Motor neuron (in vitro differentiated cells): Measurements from ENCODE around the gene PDE1A. TPM values are rescaled to one million over a fixed set of nuclear protein-coding genes. Genes with fewer than 3 reads are reported as not detected.
A peak's percentile ranks its signal among the peaks of the same experiment; 100 is the strongest.

Experiments used
- ATAC-seq, 8 experiments: fragments of 200-7000 bp; cut with Tn5 transposase; replicated peaks in 6 of 8; 2 replicates each; pipeline ENCODE4 v1.8.0; 2021; ENCODE audit warnings: mild to moderate bottlenecking in 8 of 8, moderate library complexity in 8 of 8
- H3K27ac ChIP-seq, 2 donors: fragments of 250-450 bp; sonication (Bioruptor Pico); 2 replicates each; pipeline ENCODE4 v1.9.0; 2021; ENCODE audit warnings: antibody characterized with exemption in 2 of 2, mild to moderate bottlenecking in 2 of 2, moderate library complexity in 1 of 2
- H3K4me1 ChIP-seq, 2 donors: fragments of 250-450 bp; sonication (Bioruptor Pico); replicated peaks in 1 of 2; 2 replicates each; pipeline ENCODE4 v1.6.1; 2021; ENCODE audit warnings: antibody characterized with exemption in 2 of 2, mild to moderate bottlenecking in 2 of 2, moderate library complexity in 1 of 2
- H3K4me3 ChIP-seq, 5 donors: fragments of 250-450 bp; sonication (Bioruptor Pico); 2 replicates each; pipeline ENCODE4 v1.9.0; 2021; ENCODE audit warnings: antibody characterized with exemption in 5 of 5, mild to moderate bottlenecking in 5 of 5, moderate library complexity in 4 of 5
- WGBS, 10 experiments: fragments of 450-650 bp; shearing (Covaris generic); methylation state at CpG; one replicate each; pipeline ENCODE4 v1.0.0; 2022; 5-methylcytosine and 5-hydroxymethylcytosine counted together
- in situ Hi-C, 9 experiments: fragments of 400-800 bp; cut with MboI; loops; one replicate each; pipeline ENCODE4 v1.15.0; 2021; ENCODE audit warnings: low sequenced_read_pairs in 9 of 9, low pct_unique_long_range_greater_than_20kb in 2 of 9; ENCODE audit not compliant: unreplicated experiment in 9 of 9
- total RNA-seq, 8 experiments: library from RNA; unstranded; fragments of 300-600 nt; gene quantifications; 2 replicates each; pipeline versions ENCODE4 v1.2.3 to v1.2.4, GENCODE V29; 2022

Gene PDE1A
- total RNA-seq, 8 experiments from 2014 or later, result 0.77 to 20.0 (median 7.2) TPM

- in situ Hi-C loops, result loop anchor here in 5 of 9 experiments (25.0 kb wide), 2 partner anchors 446 to 471 kb away; no protein-coding TSS in a partner anchor
Observed at GRCh38 chr2:182191061-182191460, 235.8 kb downstream of the PDE1A start.

DNA sequence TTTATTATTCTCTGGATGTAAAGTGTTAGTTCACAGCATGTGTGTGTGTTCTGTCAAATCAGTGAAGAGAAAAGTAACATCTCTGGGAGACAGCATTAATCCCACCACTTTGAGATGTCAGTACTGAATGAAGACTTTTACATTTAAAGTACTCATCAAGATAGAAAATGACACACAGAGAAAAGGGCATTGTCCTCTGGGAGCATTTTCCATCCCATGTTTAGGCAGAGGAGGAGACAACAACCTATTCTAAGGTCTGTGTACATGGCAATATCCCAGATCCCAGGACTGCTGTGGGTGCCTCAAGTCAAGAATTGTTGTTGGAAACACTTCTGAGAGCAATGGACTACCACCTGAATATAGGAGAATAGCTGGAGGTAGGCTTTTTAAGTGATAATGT lies 239.7 kb downstream of the PDE1A start:
- Histone ChIP-seq H3K27ac (no peak overlapping the region), H3K4me3 (no peak overlapping the region), H3K4me1 (peaks cover 0 to 5% of the 10 kb centered on the region in 2 donors)
- in situ Hi-C loops, result loop anchor here (5.0 to 25.0 kb wide), 5 partner anchors 450 to 475 kb away; no protein-coding TSS in a partner anchor
- peak in 1 of 8 experiments; percentile 21 for ATAC-seq

More at GRCh38 chr2:182191061-182191460, 235.8 kb downstream of the PDE1A start:
- peaks cover 0 to 5% of the 10 kb centered on the region in 2 donors for H3K4me1 ChIP-seq
- peak in 2 of 8 experiments; percentile 36 to 60 for ATAC-seq
- H3K27ac ChIP-seq, result no peak overlapping the region
- no peak overlapping the region for H3K4me3 ChIP-seq
- 8 to 100% (median 96%) methylated on average over 1 to 2 of the region's 2 CpGs for WGBS, 10 experiments

DNA sequence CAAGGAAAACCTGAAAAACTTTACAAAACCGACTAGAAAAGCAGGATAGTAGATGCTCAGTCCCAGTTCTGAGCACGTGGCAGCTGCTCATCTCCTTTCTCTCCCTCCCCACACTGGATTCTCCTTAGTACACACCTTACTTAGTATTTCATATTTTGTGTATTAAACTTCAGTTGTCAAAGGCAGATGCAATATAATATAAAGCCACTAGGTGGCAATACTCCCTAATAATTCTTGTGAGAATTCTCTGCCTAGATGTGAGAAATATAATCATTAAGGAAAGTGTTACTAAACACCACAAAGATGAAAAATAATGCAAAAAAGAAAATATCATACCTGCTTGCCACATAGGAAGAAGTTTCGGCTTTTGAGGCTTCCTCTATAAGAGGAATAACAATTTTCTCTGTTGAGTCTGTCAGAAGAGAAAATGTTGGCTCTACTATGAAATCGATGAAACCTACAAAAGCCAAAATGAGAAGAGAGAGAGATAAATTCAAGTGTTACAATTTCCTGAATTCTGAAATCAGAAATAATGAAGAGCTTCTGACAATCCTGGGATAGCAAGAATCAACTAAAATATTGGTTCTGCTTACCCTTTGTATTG lies 240.6 kb downstream of the PDE1A start:
- in situ Hi-C loops, result loop anchor here (5.0 to 25.0 kb wide), 5 partner anchors 451 to 476 kb away; no protein-coding TSS in a partner anchor
- H3K4me3 ChIP-seq, result no peak overlapping the region
- WGBS, 10 experiments, result 11 to 100% (median 38%) methylated on average over 1 to 4 of the region's 4 CpGs
- no peak overlapping the region for H3K27ac ChIP-seq
- H3K4me1 ChIP-seq, result peaks cover 0 to 5% of the 10 kb centered on the region in 2 donors
- ATAC-seq, result peak in 3 of 8 experiments; percentile 30 to 47 (median 31)

- ATAC-seq, result no peak
- Histone ChIP-seq H3K4me3 (no peak overlapping the region), H3K27ac (no peak overlapping the region), H3K4me1 (peaks cover 0 to 5% of the 10 kb centered on the region in 2 donors)
- in situ Hi-C loops, result loop anchor here in 8 of 9 experiments (10.0 to 25.0 kb wide), 4 partner anchors 455 to 480 kb away; no protein-coding TSS in a partner anchor
- 0 to 94% (median 13%) methylated on average over 1 to 2 of the region's 2 CpGs; no CpG with 5 or more reads in 1 of the 10 experiments for WGBS, 10 experiments
Observed at GRCh38 chr2:182182436-182182835, 244.4 kb downstream of the PDE1A start.

DNA sequence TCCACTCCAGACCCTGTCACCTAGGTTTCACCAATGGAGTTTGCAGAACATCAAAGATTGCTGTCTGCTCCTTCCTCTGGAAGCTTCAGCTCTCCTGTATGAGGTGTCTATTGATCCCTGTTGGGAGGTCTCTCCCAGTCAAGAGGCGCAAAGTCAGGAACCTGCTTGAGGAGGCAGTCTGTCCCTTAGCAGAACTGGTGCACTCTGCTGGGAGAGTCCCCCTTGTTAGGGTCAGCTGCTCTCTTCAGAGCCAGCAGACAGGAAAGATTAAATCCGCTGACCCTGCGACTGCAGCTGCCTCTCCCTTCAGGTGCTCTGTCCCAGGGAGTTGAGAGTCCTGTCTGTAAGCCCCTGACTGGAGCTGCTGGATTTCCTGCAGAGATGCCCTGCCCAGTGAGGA lies 245.5 kb downstream of the PDE1A start:
- Histone ChIP-seq H3K4me1 (no peaks in the 10 kb centered on the region), H3K4me3 (no peak overlapping the region), H3K27ac (no peak overlapping the region)
- no peak for ATAC-seq
- 40 to 100% (median 100%) methylated on average over 1 to 2 of the region's 3 CpGs; no CpG with 5 or more reads in 5 of the 10 experiments for WGBS, 10 experiments
- in situ Hi-C loops, result loop anchor here in 8 of 9 experiments (10.0 to 25.0 kb wide), 4 partner anchors 456 to 481 kb away; no protein-coding TSS in a partner anchor

DNA sequence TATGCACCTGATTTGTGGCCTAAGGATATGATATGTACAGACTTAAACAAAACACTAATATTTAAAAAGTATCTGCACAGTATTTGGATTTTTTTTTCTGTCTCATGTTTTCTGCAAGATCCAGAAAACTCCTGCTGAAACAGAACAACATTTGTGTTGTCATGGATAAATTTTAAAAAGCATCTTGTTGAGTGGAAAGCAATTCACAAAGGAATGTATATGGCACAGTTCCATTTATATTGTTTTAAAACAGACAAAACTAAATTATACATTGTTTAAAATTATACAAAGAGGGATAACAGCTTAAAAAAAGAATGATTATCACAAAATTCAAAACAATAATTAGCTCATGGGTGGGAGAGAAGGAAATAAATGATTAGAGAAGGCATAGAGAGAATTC lies 247.7 kb downstream of the PDE1A start:
- Histone ChIP-seq H3K4me3 (no peak overlapping the region), H3K4me1 (no peaks in the 10 kb centered on the region), H3K27ac (no peak overlapping the region)
- ATAC-seq, result no peak
- in situ Hi-C loops, result loop anchor here in 5 of 9 experiments (25.0 kb wide), 2 partner anchors 458 to 483 kb away; no protein-coding TSS in a partner anchor

- Histone ChIP-seq H3K4me3 (no peak overlapping the region), H3K4me1 (no peaks in the 10 kb centered on the region), H3K27ac (no peak overlapping the region)
- peak in 1 of 8 experiments; percentile 31 for ATAC-seq
- WGBS, 10 experiments, result 28 to 86% (median 67%) methylated on average over 2 to 5 of the region's 5 CpGs; no CpG with 5 or more reads in 1 of the 10 experiments
- in situ Hi-C loops, result no loop called here
Observed at GRCh38 chr2:182173944-182174622, 252.8 kb downstream of the PDE1A start.

GRCh38 chr2:182170341-182170740 lies 256.5 kb downstream of the PDE1A start:
- no peak overlapping the region for H3K4me3 ChIP-seq
- ATAC-seq, result no peak
- in situ Hi-C loops, result no loop called here
- H3K27ac ChIP-seq, result no peak overlapping the region
- peaks cover 0 to 3% of the 10 kb centered on the region in 2 donors for H3K4me1 ChIP-seq
- 29 to 100% (median 80%) methylated on average over 2 to 3 of the region's 3 CpGs; no CpG with 5 or more reads in 2 of the 10 experiments for WGBS, 10 experiments

DNA sequence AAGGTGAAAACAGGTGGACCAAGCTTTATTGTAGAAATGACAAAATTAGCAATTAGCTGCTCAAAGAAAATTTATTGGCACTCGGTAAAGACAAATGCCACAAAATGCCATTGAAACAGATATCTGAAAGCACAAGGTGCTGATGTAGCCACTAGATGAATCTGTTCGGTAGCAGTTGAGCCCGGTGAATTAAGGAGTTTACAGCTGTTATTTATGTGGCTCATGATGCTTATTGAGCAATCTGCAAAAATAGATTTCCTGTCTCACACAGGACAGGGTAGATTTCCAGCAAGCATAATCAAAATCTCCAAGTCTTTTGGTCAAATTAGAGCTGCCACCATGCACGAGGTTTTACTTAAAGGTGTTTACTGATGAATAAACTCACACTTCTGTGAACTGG lies 259.0 kb downstream of the PDE1A start:
- Histone ChIP-seq H3K4me1 (peaks cover 0 to 3% of the 10 kb centered on the region in 2 donors), H3K4me3 (no peak overlapping the region), H3K27ac (no peak overlapping the region)
- peak in 1 of 8 experiments; percentile 25 for ATAC-seq
- WGBS, 10 experiments, result 34 to 86% (median 62%) methylated on average over 3 to 4 of the region's 4 CpGs; no CpG with 5 or more reads in 2 of the 10 experiments
- in situ Hi-C loops, result no loop called here

DNA sequence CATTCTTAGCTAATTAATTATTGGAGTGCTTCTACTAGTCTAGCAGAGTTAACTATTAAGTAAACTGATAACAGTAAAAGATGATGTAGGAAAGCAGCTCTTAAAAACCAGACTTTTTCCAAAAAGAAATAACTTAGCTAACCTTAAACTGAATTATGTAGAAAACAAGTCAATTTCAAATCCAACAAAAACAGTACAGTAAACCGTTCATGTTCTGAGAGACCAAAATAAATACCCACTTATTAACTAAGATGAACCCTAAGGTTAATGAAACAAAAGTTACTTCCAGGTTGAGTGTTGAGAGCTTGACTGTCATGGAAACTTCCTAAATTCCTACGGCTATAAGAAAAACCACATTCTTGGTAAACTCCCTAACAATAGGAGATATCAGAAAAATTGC lies 260.0 kb downstream of the PDE1A start:
- Histone ChIP-seq H3K4me3 (no peak overlapping the region), H3K27ac (no peak overlapping the region), H3K4me1 (peaks cover 0 to 3% of the 10 kb centered on the region in 2 donors)
- no peak for ATAC-seq
- in situ Hi-C loops, result no loop called here
- 63 to 100% (median 91%) methylated on average over 1 to 2 of the region's 2 CpGs; no CpG with 5 or more reads in 1 of the 10 experiments for WGBS, 10 experiments

DNA sequence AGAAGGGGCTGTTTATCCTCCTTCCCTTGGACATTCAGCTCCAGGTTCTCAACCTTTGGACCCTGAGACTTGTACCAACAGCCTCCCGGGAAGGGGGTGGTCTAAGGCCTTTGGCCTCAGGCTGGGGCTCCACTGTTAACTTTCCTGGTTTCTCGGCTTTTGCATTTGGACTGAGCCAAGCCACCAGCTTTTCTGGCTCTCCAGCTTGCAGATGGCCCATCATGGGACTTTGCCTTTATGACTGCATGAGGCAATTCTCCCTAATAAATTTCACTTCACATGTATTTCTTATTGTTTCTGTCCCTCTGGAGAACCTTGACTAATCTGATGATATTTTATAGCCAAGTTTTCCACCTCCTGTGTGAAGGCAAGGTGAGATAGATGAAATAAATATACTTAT lies 260.4 kb downstream of the PDE1A start:
- no peak overlapping the region for H3K4me3 ChIP-seq
- peaks cover 0 to 3% of the 10 kb centered on the region in 2 donors for H3K4me1 ChIP-seq
- 36 to 88% (median 59%) methylated on average over 1 to 2 of the region's 2 CpGs; no CpG with 5 or more reads in 2 of the 10 experiments for WGBS, 10 experiments
- H3K27ac ChIP-seq, result no peak overlapping the region
- no peak for ATAC-seq
- in situ Hi-C loops, result no loop called here

- Histone ChIP-seq H3K4me3 (no peak overlapping the region), H3K27ac (no peak overlapping the region), H3K4me1 (peaks cover 0 to 3% of the 10 kb centered on the region in 2 donors)
- 17 to 100% (median 60%) methylated on average over 1 to 2 of the region's 2 CpGs; no CpG with 5 or more reads in 2 of the 10 experiments for WGBS, 10 experiments
- peak in 2 of 8 experiments; percentile 58 to 69 for ATAC-seq
- in situ Hi-C loops, result no loop called here
Observed at GRCh38 chr2:182165202-182165601, 261.6 kb downstream of the PDE1A start.

DNA sequence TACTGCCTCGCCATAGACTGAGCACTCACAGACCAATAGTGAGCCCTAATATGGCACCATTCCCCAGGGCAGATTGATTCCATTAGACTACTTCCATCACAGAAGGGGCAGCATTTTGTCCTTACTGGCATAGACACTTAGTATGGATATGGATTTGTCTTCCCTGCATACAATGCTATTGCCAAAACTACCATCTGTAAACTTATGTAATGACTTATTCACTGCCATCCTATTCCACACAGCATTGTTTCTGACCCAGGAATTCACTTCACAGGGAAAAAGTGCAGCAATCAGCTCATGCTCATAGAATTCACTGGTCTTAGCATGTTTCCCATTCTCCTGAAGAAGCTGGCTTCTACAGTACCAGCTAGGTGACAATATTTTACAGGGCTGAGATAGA lies 262.1 kb downstream of the PDE1A start:
- Histone ChIP-seq H3K27ac (no peak overlapping the region), H3K4me3 (no peak overlapping the region), H3K4me1 (peaks cover 0 to 3% of the 10 kb centered on the region in 2 donors)
- ATAC-seq, result no peak
- in situ Hi-C loops, result no loop called here
- 17 to 100% (median 59%) methylated on average over 1 of the region's 1 CpG; no CpG with 5 or more reads in 6 of the 10 experiments for WGBS, 10 experiments
